ENCODE measurements around the gene WNT4.

WNT4 gene

GRCh38 chr1:22159891-22160290 is 17.0 kb upstream of the WNT4 start:
- TF ChIP-seq POLR2A (IDR thresholded peaks at IDR 0.05; ENCODE audit: extremely low read depth, insufficient read length) (no peak), CTCF (IDR thresholded peaks at IDR 0.05; ENCODE audit: low read depth, low read length) (no peak), MYC (IDR thresholded peaks at IDR 0.05; ENCODE audit: low read depth, low read length) (no peak)
- TF ChIP-seq, protein P1, sequence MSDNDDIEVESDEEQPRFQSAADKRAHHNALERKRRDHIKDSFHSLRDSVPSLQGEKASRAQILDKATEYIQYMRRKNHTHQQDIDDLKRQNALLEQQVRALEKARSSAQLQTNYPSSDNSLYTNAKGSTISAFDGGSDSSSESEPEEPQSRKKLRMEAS (IDR thresholded peaks at IDR 0.05; ENCODE audit: low read depth, low read length) = no peak
- H3K4me3 ChIP-seq (ENCODE audit: low read depth, low read length) = no peak overlapping the region
- no peak for DNase-seq (ENCODE audit: low read depth)

DNA sequence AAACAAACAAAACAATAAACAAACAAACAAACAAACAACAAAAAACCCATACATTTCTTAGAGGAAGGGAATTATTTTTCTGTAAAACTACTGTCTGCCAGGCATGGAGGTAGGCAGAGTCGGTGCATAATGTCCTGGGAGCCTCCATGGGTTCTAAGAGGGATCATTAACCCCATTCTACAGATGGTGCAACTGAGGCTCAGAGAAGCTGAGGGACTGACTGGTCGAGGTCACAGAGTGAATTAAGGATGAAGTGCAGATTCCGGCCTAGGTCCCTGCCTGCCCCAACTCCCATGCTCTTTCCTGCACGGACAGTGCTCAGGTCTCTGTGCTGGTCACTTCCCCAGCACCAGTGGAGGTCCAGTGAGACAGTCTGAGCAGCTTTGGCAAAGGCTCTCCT is 15.8 kb upstream of the WNT4 start:
- H3K4me3 ChIP-seq (ENCODE audit: low read depth, low read length) = no peak overlapping the region
- TF ChIP-seq CTCF (IDR thresholded peaks at IDR 0.05; ENCODE audit: low read depth, low read length) = no peak
- TF ChIP-seq, protein P1 (IDR thresholded peaks at IDR 0.05; ENCODE audit: low read depth, low read length) = no peak
- TF ChIP-seq POLR2A (IDR thresholded peaks at IDR 0.05; ENCODE audit: extremely low read depth, insufficient read length) = no peak
- no peak for TF ChIP-seq MYC (IDR thresholded peaks at IDR 0.05; ENCODE audit: low read depth, low read length)
- no peak for DNase-seq (ENCODE audit: low read depth)

GRCh38 chr1:22157359-22157966 is 14.6 kb upstream of the WNT4 start:
- no peak overlapping the region for H3K4me3 ChIP-seq (ENCODE audit: low read depth, low read length)
- DNase-seq (ENCODE audit: low read depth) = no peak
- TF ChIP-seq CTCF (IDR thresholded peaks at IDR 0.05; ENCODE audit: low read depth, low read length) = no peak
- no peak for TF ChIP-seq POLR2A (IDR thresholded peaks at IDR 0.05; ENCODE audit: extremely low read depth, insufficient read length)
- TF ChIP-seq, protein P1 (IDR thresholded peaks at IDR 0.05; ENCODE audit: low read depth, low read length) = no peak
- TF ChIP-seq MYC (IDR thresholded peaks at IDR 0.05; ENCODE audit: low read depth, low read length) = no peak

DNA sequence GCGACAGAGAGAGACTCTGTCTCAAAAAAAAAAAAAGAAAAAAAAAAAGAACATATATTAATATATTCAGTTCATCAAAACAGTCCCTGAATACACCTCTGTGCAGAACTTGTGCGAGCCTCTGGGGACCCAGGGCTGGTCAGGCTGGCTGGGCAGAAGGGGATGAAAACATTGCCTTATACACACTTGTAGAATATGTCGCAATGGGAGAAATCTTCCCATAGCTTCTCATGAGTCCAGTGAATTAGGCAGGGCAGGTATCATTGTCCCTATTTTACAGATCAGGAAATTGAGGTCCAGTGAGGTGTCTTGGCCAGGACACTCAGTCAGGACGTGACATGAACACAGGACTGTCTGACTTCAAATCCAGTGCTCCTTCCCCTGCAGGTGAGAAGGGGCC is 12.6 kb upstream of the WNT4 start:
- TF ChIP-seq, protein P1 (IDR thresholded peaks at IDR 0.05; ENCODE audit: low read depth, low read length) = no peak
- TF ChIP-seq MYC (IDR thresholded peaks at IDR 0.05; ENCODE audit: low read depth, low read length) (no peak), CTCF (IDR thresholded peaks at IDR 0.05; ENCODE audit: low read depth, low read length) (no peak), POLR2A (IDR thresholded peaks at IDR 0.05; ENCODE audit: extremely low read depth, insufficient read length) (no peak)
- H3K4me3 ChIP-seq (ENCODE audit: low read depth, low read length) = no peak overlapping the region
- no peak for DNase-seq (ENCODE audit: low read depth)

GRCh38 chr1:22154626-22155025 is 11.7 kb upstream of the WNT4 start:
- no peak for TF ChIP-seq POLR2A (IDR thresholded peaks at IDR 0.05; ENCODE audit: extremely low read depth, insufficient read length)
- no peak for TF ChIP-seq MYC (IDR thresholded peaks at IDR 0.05; ENCODE audit: low read depth, low read length)
- TF ChIP-seq, protein P1 (IDR thresholded peaks at IDR 0.05; ENCODE audit: low read depth, low read length) = no peak
- no peak for TF ChIP-seq CTCF (IDR thresholded peaks at IDR 0.05; ENCODE audit: low read depth, low read length)
- DNase-seq (ENCODE audit: low read depth) = no peak
- no peak overlapping the region for H3K4me3 ChIP-seq (ENCODE audit: low read depth, low read length)

Data from NB4 (cell line).